Trophoblast cell (in vitro differentiated cells and primary cell): Measurements from ENCODE around the gene ARHGAP10.

Source experiments
- DNase-seq, 2 donors: peaks; one replicate each; pipeline ENCODE4 v3.0.0-alpha.2; 2016
- H2AFZ ChIP-seq: 2 replicates; pipeline ENCODE4 v1.6.1; 2013; ENCODE audit warnings: low read length, moderate library complexity, mild to moderate bottlenecking; ENCODE audit not compliant: insufficient read depth, poor library complexity
- H2AK5ac ChIP-seq: 2 replicates; pipeline ENCODE4 v1.6.1; 2013; ENCODE audit warnings: mild to moderate bottlenecking, low read length
- H2BK120ac ChIP-seq: 2 replicates; pipeline ENCODE4 v1.6.1; 2013; ENCODE audit warnings: low read length, mild to moderate bottlenecking, moderate library complexity; ENCODE audit not compliant: insufficient read depth, poor library complexity
- H2BK12ac ChIP-seq: 2 replicates; pipeline ENCODE4 v1.6.1; 2013; ENCODE audit warnings: mild to moderate bottlenecking, low read length, moderate library complexity
- H2BK5ac ChIP-seq: 2 replicates; pipeline ENCODE4 v1.6.1; 2013; ENCODE audit warnings: low read length, low read depth, moderate library complexity, mild to moderate bottlenecking; ENCODE audit not compliant: poor library complexity
- H3K14ac ChIP-seq: 2 replicates; pipeline ENCODE4 v1.6.1; 2013; ENCODE audit warnings: mild to moderate bottlenecking, low read length
- H3K18ac ChIP-seq: 2 replicates; pipeline ENCODE4 v1.6.1; 2013; ENCODE audit warnings: mild to moderate bottlenecking, low read length
- H3K23ac ChIP-seq: 2 replicates; pipeline ENCODE4 v1.6.1; 2013; ENCODE audit warnings: low read length
- H3K27ac ChIP-seq: 2 replicates; pipeline ENCODE4 v1.5.1; 2013; ENCODE audit warnings: low read depth, mild to moderate bottlenecking, inconsistent platforms, low read length, moderate library complexity
- H3K27me3 ChIP-seq: 2 replicates; pipeline ENCODE4 v1.6.1; 2013; ENCODE audit warnings: inconsistent platforms, mild to moderate bottlenecking, low read length, moderate library complexity; ENCODE audit not compliant: insufficient read depth
- H3K36me3 ChIP-seq, 2 experiments: 1 replicate in 1 of 2; 2 replicates in 1 of 2; pipeline ENCODE4 v1.6.1; 2013; ENCODE audit warnings: low read length in 2 of 2, mild to moderate bottlenecking in 2 of 2, moderate library complexity in 1 of 2; ENCODE audit not compliant: insufficient read depth in 2 of 2, control insufficient read depth in 1 of 2
- H3K4ac ChIP-seq: 2 replicates; pipeline ENCODE4 v1.6.1; 2013; ENCODE audit warnings: low read depth, mild to moderate bottlenecking, low read length, moderate library complexity
- H3K4me1 ChIP-seq, 2 experiments: 1 replicate in 1 of 2; 2 replicates in 1 of 2; pipeline ENCODE4 v1.6.1; 2013; ENCODE audit warnings: low read length in 2 of 2, mild to moderate bottlenecking in 2 of 2, moderate library complexity in 1 of 2; ENCODE audit not compliant: insufficient read depth in 2 of 2, control insufficient read depth in 1 of 2
- H3K4me2 ChIP-seq: 2 replicates; pipeline ENCODE4 v1.6.1; 2013; ENCODE audit warnings: inconsistent platforms, mild to moderate bottlenecking, low read length, moderate library complexity
- H3K4me3 ChIP-seq: 2 replicates; pipeline ENCODE4 v1.5.1; 2013; ENCODE audit warnings: mild to moderate bottlenecking, low read depth, low read length, inconsistent platforms
- H3K79me1 ChIP-seq: one replicate; pipeline ENCODE4 v1.6.1; 2013; ENCODE audit warnings: low read length
- H3K79me2 ChIP-seq: 2 replicates; pipeline ENCODE4 v1.6.1; 2013; ENCODE audit warnings: low read length, mild to moderate bottlenecking; ENCODE audit not compliant: control insufficient read depth, insufficient read depth, poor library complexity
- H3K9ac ChIP-seq: 2 replicates; pipeline ENCODE4 v1.6.1; 2013; ENCODE audit warnings: mild to moderate bottlenecking, low read length
- H3K9me3 ChIP-seq: 2 replicates; pipeline ENCODE4 v1.6.1; 2013; ENCODE audit warnings: low read depth, mild to moderate bottlenecking, control low read depth, inconsistent platforms, low read length; ENCODE audit not compliant: insufficient read depth
- H4K12ac ChIP-seq: 2 replicates; pipeline ENCODE4 v1.6.1; 2013; ENCODE audit warnings: low read depth, mild to moderate bottlenecking, low read length, moderate library complexity
- H4K8ac ChIP-seq: 2 replicates; pipeline ENCODE4 v1.6.1; 2013; ENCODE audit warnings: low read depth, mild to moderate bottlenecking, low read length, moderate library complexity
- H4K91ac ChIP-seq: one replicate; pipeline ENCODE4 v1.6.1; 2013; ENCODE audit warnings: low read depth, mild to moderate bottlenecking, low read length, moderate library complexity
- whole genome bisulfite sequencing: extraction: QIAGEN DNeasy Blood & Tissue Kit; methylation state at CpG from one replicate; pipeline ENCODE4 v1.1.7; 2013; ENCODE audit warnings: missing lambda C conversion rate; ENCODE audit not compliant: insufficient read length, insufficient coverage; ENCODE audit errors: extremely low coverage; 5-methylcytosine and 5-hydroxymethylcytosine counted together

The ARHGAP10 gene

DNA sequence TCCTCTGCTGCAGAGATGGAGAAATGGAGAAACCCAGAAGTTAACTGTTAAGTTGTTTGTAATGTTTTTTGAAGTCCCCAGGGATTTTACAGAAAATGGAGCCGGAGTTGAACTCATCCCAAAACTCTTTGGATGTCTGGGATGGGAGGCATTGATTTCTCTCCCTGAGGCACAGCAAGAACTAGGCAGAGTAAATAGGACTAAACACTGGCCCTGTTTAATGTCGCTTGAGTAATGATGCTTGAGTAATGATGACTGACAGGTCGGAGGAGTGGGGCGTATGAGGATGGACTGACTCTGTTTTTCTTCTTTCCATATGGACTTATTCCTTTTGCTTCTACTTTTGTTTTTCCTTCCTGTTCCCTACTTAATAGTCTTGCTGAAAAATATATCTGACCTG, 69.9 kb downstream of the ARHGAP10 start:
- WGBS, result no CpG with 5 or more reads among the region's 4 CpGs
- Histone ChIP-seq H3K18ac (no peak overlapping the region), H3K4me2 (peak overlapping the region; percentile 14)

GRCh38 chr4:147802346-147802745, 70.5 kb downstream of the ARHGAP10 start:
- no peak overlapping the region for H2AK5ac ChIP-seq
- H3K36me3 ChIP-seq, result no peaks in the 10 kb centered on the region
- peaks cover 9% of the 10 kb centered on the region for H3K79me2 ChIP-seq
- H3K27ac ChIP-seq, result no peak overlapping the region
- H2BK5ac ChIP-seq, result no peak overlapping the region
- H3K9ac ChIP-seq, result no peak overlapping the region
- no peak overlapping the region for H3K18ac ChIP-seq
- no peak overlapping the region for H3K4ac ChIP-seq
- no peak overlapping the region for H2AFZ ChIP-seq
- no peaks in the 10 kb centered on the region for H3K79me1 ChIP-seq
- no peak overlapping the region for H2BK12ac ChIP-seq
- DNase-seq, result no peak
- H4K8ac ChIP-seq, result no peak overlapping the region
- no peak overlapping the region for H4K91ac ChIP-seq
- no peak overlapping the region for H3K23ac ChIP-seq
- WGBS, result no CpG with 5 or more reads among the region's 2 CpGs
- H3K4me2 ChIP-seq, result no peak overlapping the region
- no peak overlapping the region for H4K12ac ChIP-seq
- H3K14ac ChIP-seq, result no peak overlapping the region
- no peaks in the 10 kb centered on the region for H3K9me3 ChIP-seq
- no peak overlapping the region for H3K4me3 ChIP-seq
- H2BK120ac ChIP-seq, result no peak overlapping the region
- H3K27me3 ChIP-seq, result no peaks in the 10 kb centered on the region
- peaks cover 0 to 5% of the 10 kb centered on the region in 2 experiments for H3K4me1 ChIP-seq

More for the DNA sequence above, 69.9 kb downstream of the ARHGAP10 start:
- H4K8ac ChIP-seq, result no peak overlapping the region
- no peak overlapping the region for H3K23ac ChIP-seq
- H3K4ac ChIP-seq, result no peak overlapping the region
- H3K36me3 ChIP-seq, result no peaks in the 10 kb centered on the region
- no peak overlapping the region for H2AK5ac ChIP-seq
- no peaks in the 10 kb centered on the region for H3K27me3 ChIP-seq
- no peak overlapping the region for H3K9ac ChIP-seq
- no peaks in the 10 kb centered on the region for H3K79me1 ChIP-seq
- peaks cover 9% of the 10 kb centered on the region for H3K79me2 ChIP-seq
- no peak for DNase-seq
- no peak overlapping the region for H3K4me3 ChIP-seq
- H4K12ac ChIP-seq, result no peak overlapping the region
- no peak overlapping the region for H2BK12ac ChIP-seq
- no peaks in the 10 kb centered on the region for H3K9me3 ChIP-seq
- no peak overlapping the region for H2BK120ac ChIP-seq
- H3K27ac ChIP-seq, result no peak overlapping the region
- H4K91ac ChIP-seq, result no peak overlapping the region
- H3K14ac ChIP-seq, result no peak overlapping the region
- H2BK5ac ChIP-seq, result no peak overlapping the region
- H3K4me1 ChIP-seq, result peaks cover 0 to 5% of the 10 kb centered on the region in 2 experiments
- H2AFZ ChIP-seq, result no peak overlapping the region

DNA sequence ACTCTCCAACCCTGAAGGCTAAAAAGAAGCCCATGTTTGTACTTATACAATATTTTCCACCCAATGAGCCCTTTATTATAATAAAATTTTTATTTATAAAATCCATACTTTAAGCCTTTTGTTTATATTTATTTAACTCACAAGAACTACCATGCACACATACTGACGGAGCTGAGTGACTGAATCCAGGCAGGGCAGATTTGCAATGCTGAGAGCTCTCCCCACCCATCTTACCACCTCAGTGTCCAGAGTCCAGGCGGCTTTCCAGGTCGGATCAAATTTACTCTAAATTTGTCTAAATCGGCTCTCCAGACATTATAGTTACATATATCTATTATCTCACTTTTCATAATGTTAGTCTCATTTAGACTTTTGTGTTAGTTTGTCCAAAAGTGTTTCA, 74.1 kb downstream of the ARHGAP10 start:
- peaks cover 2% of the 10 kb centered on the region for H3K79me2 ChIP-seq
- no peaks in the 10 kb centered on the region for H3K79me1 ChIP-seq
- WGBS, result no CpG with 5 or more reads among the region's 4 CpGs
- no peak overlapping the region for H4K8ac ChIP-seq
- no peak overlapping the region for H3K14ac ChIP-seq
- H3K9ac ChIP-seq, result no peak overlapping the region
- H2BK120ac ChIP-seq, result no peak overlapping the region
- no peak overlapping the region for H3K4me3 ChIP-seq
- no peak overlapping the region for H3K4ac ChIP-seq
- H3K18ac ChIP-seq, result no peak overlapping the region
- no peak for DNase-seq
- H2AFZ ChIP-seq, result no peak overlapping the region
- H3K9me3 ChIP-seq, result no peaks in the 10 kb centered on the region
- H3K27ac ChIP-seq, result no peak overlapping the region
- no peak overlapping the region for H2BK5ac ChIP-seq
- H4K91ac ChIP-seq, result no peak overlapping the region
- H3K4me1 ChIP-seq, result no peaks in the 10 kb centered on the region
- no peaks in the 10 kb centered on the region for H3K27me3 ChIP-seq
- no peaks in the 10 kb centered on the region for H3K36me3 ChIP-seq
- no peak overlapping the region for H4K12ac ChIP-seq
- H2AK5ac ChIP-seq, result no peak overlapping the region
- H2BK12ac ChIP-seq, result no peak overlapping the region
- no peak overlapping the region for H3K4me2 ChIP-seq
- no peak overlapping the region for H3K23ac ChIP-seq

DNA sequence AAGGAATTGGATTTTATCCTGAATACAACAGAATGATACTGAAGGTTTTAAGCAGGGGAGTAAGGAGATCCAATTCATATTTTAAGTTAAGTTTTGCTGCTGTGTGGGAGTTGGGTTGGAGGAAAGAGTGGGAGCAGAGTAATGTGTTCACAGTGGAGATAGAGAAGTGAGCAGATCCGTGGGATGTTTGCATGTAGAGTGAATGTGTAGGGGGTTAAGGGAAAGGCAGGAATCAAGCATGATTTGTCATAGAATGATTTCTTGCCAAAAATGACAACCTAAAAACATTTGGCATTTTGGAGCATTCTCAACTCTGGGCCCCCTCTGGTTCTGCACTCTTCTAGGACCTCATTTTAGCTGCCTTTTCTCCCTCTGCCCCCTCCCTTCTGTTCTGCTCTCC, 76.6 kb downstream of the ARHGAP10 start:
- H3K18ac ChIP-seq, result no peak overlapping the region
- no peaks in the 10 kb centered on the region for H3K4me1 ChIP-seq
- no peak overlapping the region for H3K9ac ChIP-seq
- H3K23ac ChIP-seq, result no peak overlapping the region
- H3K27me3 ChIP-seq, result no peaks in the 10 kb centered on the region
- no peak overlapping the region for H3K4me2 ChIP-seq
- H4K12ac ChIP-seq, result no peak overlapping the region
- H2BK120ac ChIP-seq, result no peak overlapping the region
- H4K91ac ChIP-seq, result no peak overlapping the region
- no peak overlapping the region for H3K4ac ChIP-seq
- no peak overlapping the region for H2BK12ac ChIP-seq
- WGBS, result no CpG with 5 or more reads among the region's 1 CpG
- H2AFZ ChIP-seq, result no peak overlapping the region
- H2AK5ac ChIP-seq, result no peak overlapping the region
- no peaks in the 10 kb centered on the region for H3K79me1 ChIP-seq
- H3K36me3 ChIP-seq, result no peaks in the 10 kb centered on the region
- no peak overlapping the region for H3K27ac ChIP-seq
- no peaks in the 10 kb centered on the region for H3K9me3 ChIP-seq
- no peak overlapping the region for H2BK5ac ChIP-seq
- DNase-seq, result no peak
- no peak overlapping the region for H3K4me3 ChIP-seq
- H4K8ac ChIP-seq, result no peak overlapping the region
- H3K14ac ChIP-seq, result no peak overlapping the region
- H3K79me2 ChIP-seq, result peaks cover 5% of the 10 kb centered on the region
